ENCODE data around the gene ACTL7A.
"Not testable (repeated sequence)": the region's sequence is repeated elsewhere in the genome, so short reads cannot be mapped to it uniquely, and the experiment has no call there.

ACTL7A gene

GRCh38 chr9:108861997-108862396 is at the start of gene ACTL7A:
ACTL7A (plus strand) TSS chr9:108862266; CDS start chr9:108862323, 57 bp downstream.
- DNase-seq (ENCODE audit: low read depth): no peak

GRCh38 chr9:108812396-108813025 is 49.6 kb upstream of the ACTL7A start:
- DNase-seq (ENCODE audit: low read depth): no peak

GRCh38 chr9:108813951-108814601 is 48.0 kb upstream of the ACTL7A start:
- peak; percentile 22 for DNase-seq (ENCODE audit: low read depth)

GRCh38 chr9:108815156-108815555 is 46.9 kb upstream of the ACTL7A start:
- no peak for DNase-seq (ENCODE audit: low read depth)

GRCh38 chr9:108816037-108816436 is 46.0 kb upstream of the ACTL7A start:
- DNase-seq (ENCODE audit: low read depth): no peak

GRCh38 chr9:108823829-108824228 is 38.2 kb upstream of the ACTL7A start:
- no peak for DNase-seq (ENCODE audit: low read depth)

- DNase-seq (ENCODE audit: low read depth): no peak
These were observed 31.8 kb upstream of the ACTL7A start for GRCh38 chr9:108830272-108830671.

GRCh38 chr9:108831496-108832178 is 30.4 kb upstream of the ACTL7A start:
- no peak for DNase-seq (ENCODE audit: low read depth)

GRCh38 chr9:108832179-108832500 is 29.9 kb upstream of the ACTL7A start:
- DNase-seq (ENCODE audit: low read depth): no peak

- no peak for DNase-seq (ENCODE audit: low read depth)
These were observed 27.0 kb upstream of the ACTL7A start for GRCh38 chr9:108834959-108835665.

- DNase-seq (ENCODE audit: low read depth): no peak
These were observed 26.2 kb upstream of the ACTL7A start for GRCh38 chr9:108835831-108836230.

GRCh38 chr9:108836319-108836718 is 25.7 kb upstream of the ACTL7A start:
- DNase-seq (ENCODE audit: low read depth): no peak

- DNase-seq (ENCODE audit: low read depth): no peak
These were observed 25.3 kb upstream of the ACTL7A start for GRCh38 chr9:108836781-108837180.

GRCh38 chr9:108837530-108837929 is 24.5 kb upstream of the ACTL7A start:
- no peak for DNase-seq (ENCODE audit: low read depth)

- no peak for DNase-seq (ENCODE audit: low read depth)
These were observed 24.0 kb upstream of the ACTL7A start for GRCh38 chr9:108838017-108838416.

GRCh38 chr9:108839561-108839960 is 22.5 kb upstream of the ACTL7A start:
- not testable (repeated sequence) for DNase-seq (ENCODE audit: low read depth)

- no peak for DNase-seq (ENCODE audit: low read depth)
These were observed 19.3 kb upstream of the ACTL7A start for GRCh38 chr9:108842610-108843295.

- DNase-seq (ENCODE audit: low read depth): no peak
These were observed 17.7 kb upstream of the ACTL7A start for GRCh38 chr9:108844391-108844790.

- DNase-seq (ENCODE audit: low read depth): no peak
These were observed 17.2 kb upstream of the ACTL7A start for GRCh38 chr9:108844856-108845255.

GRCh38 chr9:108845507-108845906 is 16.6 kb upstream of the ACTL7A start:
- no peak for DNase-seq (ENCODE audit: low read depth)

GRCh38 chr9:108845947-108846346 is 16.1 kb upstream of the ACTL7A start:
- no peak for DNase-seq (ENCODE audit: low read depth)

- DNase-seq (ENCODE audit: low read depth): not testable (repeated sequence)
These were observed 13.8 kb upstream of the ACTL7A start for GRCh38 chr9:108848296-108848695.

Data from GM04503 (cell line).